Common myeloid progenitor, CD34-positive (primary cell): Measurements from ENCODE around the gene GABRR2.
A peak's percentile ranks its signal among the peaks of the same experiment; 100 is the strongest.

Experiments
- CTCF ChIA-PET: fragments of 350-600 bp; sonication (Branson Sonifier 250); formaldehyde crosslinking; loops from one replicate; lab custom pipeline; 2021; ENCODE audit warnings: antibody characterized with exemption; lab: Charles Lee
- POLR2A ChIA-PET: fragments of 350-600 bp; sonication (Branson Sonifier 250); formaldehyde crosslinking; loops from one replicate; lab custom pipeline; 2021; ENCODE audit warnings: antibody characterized with exemption; lab: Charles Lee
- DNase-seq, 3 donors: peaks; one replicate each; pipeline versions ENCODE4 v3.0.0 to v3.0.0-alpha.2; 2013
- H3K27ac ChIP-seq, 2 experiments: 1 replicate in 1 of 2; 2 replicates in 1 of 2; pipeline ENCODE4 v1.7.0; 2013; ENCODE audit warnings: inconsistent platforms in 2 of 2, low read length in 2 of 2, mild to moderate bottlenecking in 2 of 2, low read depth in 1 of 2, moderate library complexity in 1 of 2; ENCODE audit not compliant: severe bottlenecking in 2 of 2, insufficient read depth in 1 of 2, poor library complexity in 1 of 2
- H3K27me3 ChIP-seq, 5 experiments: replicated peaks in 2 of 5; 1 replicate in 3 of 5; 2 replicates in 2 of 5; pipeline versions ENCODE4 v1.6.1 to v1.7.0; 2013; ENCODE audit warnings: low read length in 4 of 5, mild to moderate bottlenecking in 2 of 5, moderate library complexity in 2 of 5, inconsistent platforms in 1 of 5; ENCODE audit not compliant: insufficient read depth in 5 of 5, control insufficient read depth in 4 of 5
- H3K36me3 ChIP-seq, 4 experiments: 1 replicate in 2 of 4; 2 replicates in 2 of 4; pipeline versions ENCODE4 v1.6.1 to v1.7.0; 2013; ENCODE audit warnings: low read length in 3 of 4, control low read depth in 1 of 4, mild to moderate bottlenecking in 1 of 4; ENCODE audit not compliant: control insufficient read depth in 4 of 4, insufficient read depth in 4 of 4
- H3K4me1 ChIP-seq, 4 experiments: 1 replicate in 3 of 4; 2 replicates in 1 of 4; pipeline versions ENCODE4 v1.6.1 to v1.7.1; 2013; ENCODE audit warnings: low read length in 3 of 4, mild to moderate bottlenecking in 3 of 4, control low read depth in 1 of 4, inconsistent platforms in 1 of 4, moderate library complexity in 1 of 4; ENCODE audit not compliant: control insufficient read depth in 4 of 4, insufficient read depth in 4 of 4; ENCODE audit errors: control extremely low read depth in 1 of 4
- H3K4me3 ChIP-seq, 7 experiments: 1 replicate in 4 of 7; 2 replicates in 3 of 7; pipeline versions ENCODE4 v1.5.1 to v1.7.0; 2013; ENCODE audit warnings: mild to moderate bottlenecking in 7 of 7, low read length in 6 of 7, moderate library complexity in 6 of 7, inconsistent platforms in 2 of 7, low read depth in 2 of 7, control low read depth in 1 of 7; ENCODE audit not compliant: insufficient read depth in 4 of 7, control insufficient read depth in 1 of 7; ENCODE audit errors: extremely low read depth in 1 of 7
- H3K9me3 ChIP-seq, 5 experiments: 1 replicate in 4 of 5; 2 replicates in 1 of 5; pipeline versions ENCODE4 v1.6.1 to v1.7.1; 2013; ENCODE audit warnings: low read length in 4 of 5, mild to moderate bottlenecking in 2 of 5, inconsistent platforms in 1 of 5, low read depth in 1 of 5, moderate library complexity in 1 of 5; ENCODE audit not compliant: control insufficient read depth in 4 of 5, insufficient read depth in 2 of 5; ENCODE audit errors: control extremely low read depth in 1 of 5
- WGBS: methylation state at CpG from one replicate; pipeline ENCODE4 v1.1.5; 2013; ENCODE audit not compliant: insufficient coverage; 5-methylcytosine and 5-hydroxymethylcytosine counted together

GABRR2 gene

GRCh38 chr6:89281779-89282246 lies 33.3 kb downstream of the GABRR2 start:
- H3K4me1 ChIP-seq = peaks cover 0 to 7% (median 0%) of the 10 kb centered on the region in 4 experiments
- H3K36me3 ChIP-seq = no peaks in the 10 kb centered on the region
- no peaks in the 10 kb centered on the region for H3K9me3 ChIP-seq
- H3K27me3 ChIP-seq = no peaks in the 10 kb centered on the region
- POLR2A ChIA-PET = no interaction called here
- CTCF ChIA-PET = interaction anchor here (1.3 kb wide), 1 partner anchor 91 kb away, joined by 5 read pairs; no protein-coding TSS in a partner anchor
- WGBS = 94% methylated on average over 9 of the region's 10 CpGs
- DNase-seq = peak; percentile 44 to 74 (median 67)
- H3K27ac ChIP-seq = no peak overlapping the region
- H3K4me3 ChIP-seq = no peak overlapping the region

DNA sequence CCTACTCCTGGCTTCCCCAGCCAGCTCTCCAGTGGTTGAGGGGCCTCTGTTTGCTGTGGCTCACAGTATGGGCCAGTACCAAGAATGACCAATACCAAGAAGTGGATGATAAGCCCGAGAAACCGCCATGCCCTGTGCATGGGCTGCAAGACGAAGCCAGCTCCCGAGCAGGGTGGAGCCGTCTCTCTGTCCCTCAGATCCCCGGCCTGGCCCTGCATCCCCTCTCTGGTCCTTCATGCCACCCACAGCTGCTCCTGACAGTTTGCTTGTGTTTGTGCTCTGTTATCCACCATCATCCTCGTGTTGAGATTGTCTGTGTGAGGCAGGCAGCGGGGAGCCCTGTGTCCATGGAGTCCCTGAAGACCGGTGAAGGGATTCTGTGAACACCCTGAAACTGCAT lies 36.1 kb downstream of the GABRR2 start:
- POLR2A ChIA-PET = interaction anchor here (0.6 kb wide), 2 partner anchors 223 to 630 kb away, joined by 3 read pairs; no protein-coding TSS in a partner anchor
- Histone ChIP-seq H3K27ac (no peak overlapping the region), H3K9me3 (no peaks in the 10 kb centered on the region), H3K4me1 (peaks cover 0 to 7% (median 0%) of the 10 kb centered on the region in 4 experiments), H3K4me3 (no peak overlapping the region), H3K36me3 (no peaks in the 10 kb centered on the region), H3K27me3 (no peaks in the 10 kb centered on the region)
- WGBS = 99% methylated on average over 8 of the region's 9 CpGs
- CTCF ChIA-PET = interaction anchor here (0.6 to 2.2 kb wide), 5 partner anchors 8 to 1175 kb away, joined by 3 to 9 read pairs (median 4); no protein-coding TSS in a partner anchor
- DNase-seq = no peak

DNA sequence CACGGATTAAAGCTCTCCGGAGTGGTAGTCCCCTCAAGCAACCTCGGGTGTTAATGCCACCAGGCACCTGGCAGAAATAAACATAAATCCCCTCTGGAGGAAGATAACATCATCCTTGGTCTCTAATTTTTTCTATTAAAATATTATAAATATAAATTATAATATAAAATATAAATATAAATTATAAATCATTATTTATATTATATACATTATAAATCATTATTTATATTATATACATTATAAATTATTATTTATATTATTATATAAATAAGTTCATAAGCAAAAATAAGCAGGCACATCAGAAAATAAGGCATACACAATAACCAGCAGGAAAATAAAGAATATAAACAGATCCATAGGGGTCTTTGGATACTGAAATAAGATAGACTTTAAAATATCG lies 39.2 kb downstream of the GABRR2 start:
- ChIA-PET CTCF (no interaction called here), POLR2A (no interaction called here)
- H3K27ac ChIP-seq = no peak overlapping the region
- H3K4me3 ChIP-seq = no peak overlapping the region
- no peaks in the 10 kb centered on the region for H3K36me3 ChIP-seq
- no peak for DNase-seq
- H3K9me3 ChIP-seq = no peaks in the 10 kb centered on the region
- no CpG with 5 or more reads among the region's 4 CpGs for WGBS
- H3K27me3 ChIP-seq = no peaks in the 10 kb centered on the region
- H3K4me1 ChIP-seq = peaks cover 0 to 26% (median 14%) of the 10 kb centered on the region in 4 experiments

DNA sequence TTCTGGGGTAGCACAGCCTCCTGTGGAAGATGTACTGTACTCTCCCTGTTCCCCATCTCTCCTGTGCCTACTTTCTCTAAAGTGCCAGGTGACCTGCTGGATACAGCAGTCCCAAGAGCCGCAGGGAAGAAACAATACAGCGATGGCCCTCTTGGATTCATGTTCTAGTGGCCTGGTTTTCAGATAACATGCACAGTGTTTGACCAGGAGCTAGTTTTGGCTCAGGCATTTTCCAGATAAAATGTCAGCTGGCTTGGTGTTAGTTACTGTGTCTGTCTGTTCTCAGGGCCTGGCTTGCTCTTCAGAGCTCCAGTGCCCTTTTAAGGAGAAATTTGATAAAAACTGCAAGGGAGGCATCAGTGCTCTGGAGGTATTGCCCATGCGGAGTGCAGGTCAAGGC lies 41.3 kb downstream of the GABRR2 start:
- no peaks in the 10 kb centered on the region for H3K36me3 ChIP-seq
- H3K9me3 ChIP-seq = no peaks in the 10 kb centered on the region
- H3K4me1 ChIP-seq = peaks cover 0 to 42% (median 27%) of the 10 kb centered on the region in 4 experiments
- no peak for DNase-seq
- H3K27ac ChIP-seq = no peak overlapping the region
- WGBS = 100% methylated on average over 3 of the region's 3 CpGs
- CTCF ChIA-PET = interaction anchor here (2.0 kb wide), 1 partner anchor 95 kb away, joined by 5 read pairs; no protein-coding TSS in a partner anchor
- H3K27me3 ChIP-seq = no peaks in the 10 kb centered on the region
- H3K4me3 ChIP-seq = no peak overlapping the region
- POLR2A ChIA-PET = no interaction called here

DNA sequence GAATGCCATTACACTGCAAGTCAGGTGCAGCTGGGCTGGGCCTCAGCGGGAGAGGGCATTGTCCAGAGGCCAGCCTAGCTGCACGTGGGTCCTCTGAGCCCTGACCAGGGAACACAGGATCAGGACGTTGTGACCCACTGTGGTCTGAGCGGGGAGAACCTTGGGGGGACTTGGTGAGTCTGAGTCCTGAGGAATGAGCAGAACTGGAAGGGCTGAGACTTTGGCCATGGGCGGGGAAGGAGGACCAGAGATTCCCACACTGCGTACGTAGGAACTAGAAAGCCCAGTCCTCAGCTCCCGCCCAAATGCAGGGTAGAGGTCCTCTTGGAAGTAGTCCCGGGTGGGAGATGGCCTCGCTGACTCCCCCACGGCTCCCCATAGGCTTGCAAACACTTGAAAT lies 42.5 kb downstream of the GABRR2 start:
- ChIA-PET CTCF (interaction anchor here (1.0 to 2.6 kb wide), 5 partner anchors 10 to 96 kb away, joined by 3 to 6 read pairs (median 5); no protein-coding TSS in a partner anchor), POLR2A (no interaction called here)
- H3K27ac ChIP-seq = no peak overlapping the region
- no peaks in the 10 kb centered on the region for H3K27me3 ChIP-seq
- H3K36me3 ChIP-seq = no peaks in the 10 kb centered on the region
- no peaks in the 10 kb centered on the region for H3K9me3 ChIP-seq
- DNase-seq = no peak
- no peak overlapping the region for H3K4me3 ChIP-seq
- WGBS = 99% methylated on average over 10 of the region's 11 CpGs
- H3K4me1 ChIP-seq = peaks cover 0 to 40% (median 27%) of the 10 kb centered on the region in 4 experiments

DNA sequence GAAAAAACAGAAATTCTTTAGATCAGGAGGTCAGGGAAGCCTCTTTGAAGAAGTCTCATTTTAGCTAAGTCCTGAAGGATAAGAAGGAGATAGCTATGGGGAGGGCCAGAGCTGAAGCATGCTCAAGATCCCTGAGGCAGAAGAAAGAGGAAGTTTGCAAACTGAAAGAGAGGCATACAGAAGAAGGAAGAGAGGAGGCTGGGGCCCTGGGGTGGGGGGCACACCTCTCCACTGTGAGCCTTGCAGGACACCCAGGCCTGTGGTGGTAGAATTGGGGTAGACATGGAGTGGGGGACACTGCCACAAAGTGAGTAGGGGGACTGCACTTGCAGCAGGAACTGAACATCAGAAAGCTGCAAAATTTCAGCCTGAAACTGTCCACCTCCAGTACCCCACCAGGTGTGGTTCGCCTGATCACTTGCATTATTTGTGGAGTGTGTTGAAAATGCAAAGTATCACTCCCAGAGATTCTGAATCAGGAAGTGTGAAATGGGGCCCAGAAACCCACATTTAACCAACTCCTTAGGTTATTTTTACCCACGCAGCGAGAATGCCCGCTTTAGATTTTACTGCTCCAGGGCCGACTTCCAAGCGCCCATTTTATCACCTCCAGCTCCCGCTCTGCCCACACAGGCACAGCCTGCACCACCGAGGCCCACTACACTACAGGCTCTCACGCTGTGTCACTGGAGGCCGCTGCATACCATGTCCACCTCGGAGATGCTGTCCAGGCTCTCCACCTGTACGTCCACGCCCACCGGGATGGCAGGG lies 44.0 kb downstream of the GABRR2 start:
- Histone ChIP-seq H3K4me3 (peak overlapping the region in 4 of 7 experiments; percentile 5 to 40 (median 21)), H3K36me3 (no peaks in the 10 kb centered on the region), H3K27me3 (no peaks in the 10 kb centered on the region), H3K27ac (no peak overlapping the region), H3K4me1 (peaks cover 0 to 40% (median 27%) of the 10 kb centered on the region in 4 experiments), H3K9me3 (no peaks in the 10 kb centered on the region)
- DNase-seq = peak; percentile 14 to 71 (median 61)
- ChIA-PET CTCF (interaction anchor here (0.7 to 2.6 kb wide), 7 partner anchors 8 to 22 kb away, joined by 3 to 9 read pairs (median 4); no protein-coding TSS in a partner anchor), POLR2A (no interaction called here)
- 44% methylated on average over 13 of the region's 14 CpGs for WGBS

- Histone ChIP-seq H3K27ac (no peak overlapping the region), H3K9me3 (no peaks in the 10 kb centered on the region), H3K4me1 (peaks cover 0 to 40% (median 27%) of the 10 kb centered on the region in 4 experiments), H3K36me3 (no peaks in the 10 kb centered on the region), H3K4me3 (no peak overlapping the region), H3K27me3 (no peaks in the 10 kb centered on the region)
- ChIA-PET CTCF (interaction anchor here (1.1 to 2.6 kb wide), 4 partner anchors 9 to 29 kb away, joined by 4 to 9 read pairs (median 6); no protein-coding TSS in a partner anchor), POLR2A (interaction anchor here (0.6 kb wide), 1 partner anchor 242 kb away, joined by 4 read pairs; no protein-coding TSS in a partner anchor)
- 72% methylated on average over 3 of the region's 3 CpGs for WGBS
- DNase-seq = no peak
Observed at GRCh38 chr6:89269981-89270380, 45.1 kb downstream of the GABRR2 start.
